ENCODE results near the gene DLK1.

The DLK1 gene

GRCh38 chr14:100727086-100727872 is 587 bp downstream of the DLK1 start:
- DNase-seq (ENCODE audit: low read depth), result no peak
- H3K4me3 ChIP-seq (ENCODE audit: low read length), result no peak overlapping the region
- TF ChIP-seq, protein P1, sequence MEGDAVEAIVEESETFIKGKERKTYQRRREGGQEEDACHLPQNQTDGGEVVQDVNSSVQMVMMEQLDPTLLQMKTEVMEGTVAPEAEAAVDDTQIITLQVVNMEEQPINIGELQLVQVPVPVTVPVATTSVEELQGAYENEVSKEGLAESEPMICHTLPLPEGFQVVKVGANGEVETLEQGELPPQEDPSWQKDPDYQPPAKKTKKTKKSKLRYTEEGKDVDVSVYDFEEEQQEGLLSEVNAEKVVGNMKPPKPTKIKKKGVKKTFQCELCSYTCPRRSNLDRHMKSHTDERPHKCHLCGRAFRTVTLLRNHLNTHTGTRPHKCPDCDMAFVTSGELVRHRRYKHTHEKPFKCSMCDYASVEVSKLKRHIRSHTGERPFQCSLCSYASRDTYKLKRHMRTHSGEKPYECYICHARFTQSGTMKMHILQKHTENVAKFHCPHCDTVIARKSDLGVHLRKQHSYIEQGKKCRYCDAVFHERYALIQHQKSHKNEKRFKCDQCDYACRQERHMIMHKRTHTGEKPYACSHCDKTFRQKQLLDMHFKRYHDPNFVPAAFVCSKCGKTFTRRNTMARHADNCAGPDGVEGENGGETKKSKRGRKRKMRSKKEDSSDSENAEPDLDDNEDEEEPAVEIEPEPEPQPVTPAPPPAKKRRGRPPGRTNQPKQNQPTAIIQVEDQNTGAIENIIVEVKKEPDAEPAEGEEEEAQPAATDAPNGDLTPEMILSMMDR (IDR thresholded peaks at IDR 0.05; ENCODE audit: insufficient read depth, low read depth, low read length, missing control alignments), result no peak

GRCh38 chr14:100727873-100728240 is 1.2 kb downstream of the DLK1 start:
- DNase-seq (ENCODE audit: low read depth), result no peak
- H3K4me3 ChIP-seq (ENCODE audit: low read length), result no peak overlapping the region
- TF ChIP-seq, protein P1 (IDR thresholded peaks at IDR 0.05; ENCODE audit: insufficient read depth, low read depth, low read length, missing control alignments), result no peak

DNA sequence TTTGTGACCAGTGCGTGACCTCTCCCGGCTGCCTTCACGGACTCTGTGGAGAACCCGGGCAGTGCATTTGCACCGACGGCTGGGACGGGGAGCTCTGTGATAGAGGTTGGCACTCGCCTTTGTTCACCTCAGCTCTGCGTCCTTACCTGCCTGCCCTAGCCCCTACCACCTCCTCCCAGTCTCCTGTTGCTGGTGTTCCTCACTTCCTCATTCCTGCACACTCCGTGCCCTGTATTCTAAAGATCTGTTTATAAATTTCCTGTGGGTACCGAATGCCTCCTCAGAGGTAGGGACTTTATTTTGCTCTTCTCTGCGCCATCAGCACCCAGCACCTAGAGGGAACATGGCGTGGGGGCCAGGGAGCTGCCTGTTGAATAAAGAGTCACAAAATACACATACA is 2.3 kb downstream of the DLK1 start:
- H3K4me3 ChIP-seq (ENCODE audit: low read length), result no peak overlapping the region
- DNase-seq (ENCODE audit: low read depth), result no peak
- TF ChIP-seq, protein P1 (IDR thresholded peaks at IDR 0.05; ENCODE audit: insufficient read depth, low read depth, low read length, missing control alignments), result no peak

DNA sequence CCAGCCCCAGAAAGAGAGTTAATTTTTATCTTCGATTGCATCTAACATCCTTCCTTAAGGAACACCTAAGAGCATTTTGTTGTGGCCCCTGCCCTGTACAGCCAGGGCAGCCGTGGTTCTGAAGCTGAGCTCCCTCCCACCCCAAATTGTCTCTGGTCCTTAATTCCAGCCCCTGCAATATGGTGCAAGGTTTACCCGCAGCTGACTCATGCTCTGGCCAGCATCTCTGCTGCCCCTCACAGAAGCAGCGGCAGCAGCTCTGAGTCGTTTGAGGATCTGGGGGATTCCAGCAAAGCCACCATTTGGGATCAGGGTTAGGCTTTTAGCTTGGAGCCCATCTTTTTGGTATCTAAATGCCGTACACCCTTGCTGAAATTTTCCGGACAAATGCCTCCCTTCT is 3.3 kb downstream of the DLK1 start:
- no peak for DNase-seq (ENCODE audit: low read depth)
- TF ChIP-seq, protein P1 (IDR thresholded peaks at IDR 0.05; ENCODE audit: insufficient read depth, low read depth, low read length, missing control alignments), result no peak
- H3K4me3 ChIP-seq (ENCODE audit: low read length), result no peak overlapping the region

DNA sequence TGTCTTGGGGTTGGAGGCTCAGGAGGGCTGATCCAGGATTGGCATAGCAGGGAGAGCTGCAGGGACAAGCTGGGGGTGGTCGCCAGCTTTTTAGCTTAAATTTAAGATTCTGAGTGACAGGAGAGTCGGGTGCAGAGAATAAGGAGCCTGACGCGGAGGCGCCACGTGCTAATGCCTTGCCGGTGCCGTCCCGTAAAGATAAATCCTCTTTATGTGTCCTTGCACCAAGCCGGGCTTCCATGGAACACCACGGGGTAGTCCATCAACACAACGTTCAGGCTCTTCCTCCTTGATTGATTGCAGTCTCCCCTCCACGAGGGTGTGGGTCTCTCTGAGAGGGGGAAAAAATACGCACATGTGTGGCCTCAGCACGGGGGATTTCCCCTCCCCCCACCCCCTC is 3.9 kb downstream of the DLK1 start:
- TF ChIP-seq, protein P1 (IDR thresholded peaks at IDR 0.05; ENCODE audit: insufficient read depth, low read depth, low read length, missing control alignments), result no peak
- H3K4me3 ChIP-seq (ENCODE audit: low read length), result no peak overlapping the region
- DNase-seq (ENCODE audit: low read depth), result no peak

DNA sequence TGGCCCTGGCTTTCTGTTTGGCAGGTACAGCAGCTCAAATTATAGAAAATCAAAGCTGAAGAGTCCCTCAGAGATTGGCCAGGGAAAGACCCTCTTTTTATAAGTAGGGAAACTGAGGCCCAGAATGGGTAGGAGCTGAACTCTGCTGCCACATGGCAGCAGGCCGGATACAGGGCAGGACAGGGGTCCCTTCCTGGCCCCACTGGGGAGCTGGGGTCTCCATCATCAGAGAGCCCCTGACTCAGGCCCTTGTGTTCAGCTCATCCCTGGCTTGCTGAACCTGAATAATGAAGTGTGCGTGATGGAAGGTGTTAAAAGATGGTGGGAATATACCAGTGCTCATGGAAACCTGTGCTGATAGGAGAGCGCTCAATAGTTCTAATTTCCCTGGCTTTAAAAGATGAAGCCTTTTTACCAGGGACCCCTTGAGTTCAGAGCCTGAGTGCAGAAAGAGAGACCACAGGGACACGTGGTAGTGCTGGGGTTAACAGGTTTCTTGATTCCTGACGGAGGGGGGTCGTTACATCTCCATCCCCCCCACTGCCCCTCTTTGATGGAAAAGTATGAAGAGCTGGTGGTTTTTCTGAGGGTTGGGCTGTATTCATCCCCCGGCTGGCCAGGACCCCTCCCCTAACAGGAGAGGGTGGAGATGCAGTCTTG is 4.4 kb downstream of the DLK1 start:
- no peak overlapping the region for H3K4me3 ChIP-seq (ENCODE audit: low read length)
- TF ChIP-seq, protein P1 (IDR thresholded peaks at IDR 0.05; ENCODE audit: insufficient read depth, low read depth, low read length, missing control alignments), result no peak
- no peak for DNase-seq (ENCODE audit: low read depth)

Measured in epithelial cell of esophagus (primary cell).